K562 (cell line): ENCODE measurements around the gene FANCF. TPM values are rescaled to one million over a fixed set of nuclear protein-coding genes. Genes with fewer than 3 reads are reported as not detected.

ENCODE experiments used
- ATAC-seq: fragments of 200-7000 bp; cut with Tn5 transposase; 3 replicates; pipeline ENCODE4 v1.9.1; 2020; ENCODE audit warnings: moderate library complexity
- BruUV-seq: library from RNA; stranded (reverse); fragments of 400-500 nt; replicated peaks from 2 replicates; lab custom pipeline; 2021; lab: Mats Ljungman, UMichigan
- CTCF ChIA-PET: fragments of 300-600 bp; formaldehyde crosslinking; extraction: SDS; loops from one replicate; lab custom pipeline; 2021; ENCODE audit warnings: low intra/inter-chr PET ratio; lab: Yijun Ruan, JAX
- POLR2A ChIA-PET: fragments of 300-600, 350-650 bp; sonication (Branson Sonifier 250); formaldehyde crosslinking; extraction: SDS; loops from one replicate; lab custom pipeline; 2021; ENCODE audit warnings: antibody characterized with exemption, inconsistent platforms; lab: Yijun Ruan, JAX
- DNase-seq, 4 experiments: peaks; one replicate each; pipeline versions ENCODE4 v3.0.0 to v3.0.0-alpha.2; 2011 to 2018; ENCODE audit warnings: low spot score in 3 of 4, mixed read lengths in 3 of 4; ENCODE audit errors: extremely low read depth in 1 of 4
- FAIRE-seq: peaks from 2 replicates; lab custom pipeline; 2011; peaks lifted over from hg19 to GRCh38; lab: Jason Lieb, UNC
- H2AFZ ChIP-seq: 2 replicates; pipeline ENCODE4 v1.6.0; 2011; ENCODE audit warnings: low read depth, low read length, control low read depth, inconsistent platforms
- H3K27ac ChIP-seq: fragments of 200-600 bp; 3 replicates; pipeline ENCODE4 v1.8.0; 2011; ENCODE audit warnings: low read depth, mild to moderate bottlenecking, control low read depth, inconsistent platforms, low read length, moderate library complexity, mixed read lengths; ENCODE audit errors: extremely low read depth
- H3K27me3 ChIP-seq, 2 experiments: fragments of 300-600 bp in 1 of 2; 2 replicates in 1 of 2; 3 replicates in 1 of 2; pipeline versions ENCODE4 v1.6.0 to v1.8.0; 2011; ENCODE audit warnings: inconsistent platforms in 2 of 2, low read length in 2 of 2, mild to moderate bottlenecking in 1 of 2, mixed read lengths in 1 of 2, moderate library complexity in 1 of 2; ENCODE audit not compliant: control insufficient read depth in 2 of 2, insufficient read depth in 2 of 2
- H3K36me3 ChIP-seq: fragments of 300-600 bp; 3 replicates; pipeline ENCODE4 v1.8.0; 2011; ENCODE audit warnings: mild to moderate bottlenecking, low read length, inconsistent platforms; ENCODE audit not compliant: control insufficient read depth, insufficient read depth
- H3K4me1 ChIP-seq, 2 experiments: fragments of 200-600 bp in 1 of 2; replicated peaks in 1 of 2; 2 replicates in 1 of 2; 3 replicates in 1 of 2; pipeline versions ENCODE4 v1.5.1 to v1.8.0; 2011; ENCODE audit warnings: inconsistent platforms in 2 of 2, low read length in 2 of 2, mild to moderate bottlenecking in 1 of 2, mixed read lengths in 1 of 2, moderate library complexity in 1 of 2; ENCODE audit not compliant: control insufficient read depth in 2 of 2, insufficient read depth in 2 of 2
- H3K4me2 ChIP-seq: 2 replicates; pipeline ENCODE4 v1.6.1; 2011; ENCODE audit warnings: low read length, control low read depth, inconsistent platforms, mixed read lengths; ENCODE audit not compliant: insufficient read depth
- H3K4me3 ChIP-seq: fragments of 200-600 bp; sonication (generic), shearing (Covaris generic); 2 replicates; pipeline ENCODE4 v1.5.1; 2016; ENCODE audit warnings: control low read depth, inconsistent platforms
- H3K79me2 ChIP-seq: fragments of 200-600 bp; 3 replicates; pipeline ENCODE4 v1.8.0; 2011; ENCODE audit warnings: low read length, inconsistent platforms; ENCODE audit not compliant: control insufficient read depth, insufficient read depth
- H3K9ac ChIP-seq, 2 experiments: 2 replicates each; pipeline versions ENCODE4 v1.6.0 to v1.6.1; 2011; ENCODE audit warnings: low read depth in 2 of 2, low read length in 2 of 2, control low read depth in 1 of 2, inconsistent platforms in 1 of 2, mild to moderate bottlenecking in 1 of 2, mixed read lengths in 1 of 2; ENCODE audit not compliant: insufficient read depth in 1 of 2
- H3K9me1 ChIP-seq: one replicate; pipeline ENCODE4 v1.6.0; 2011; ENCODE audit warnings: inconsistent platforms, mild to moderate bottlenecking, low read length, moderate library complexity; ENCODE audit not compliant: control insufficient read depth, insufficient read depth
- H3K9me3 ChIP-seq: replicated peaks from 2 replicates; pipeline ENCODE4 v1.5.1; 2011; ENCODE audit warnings: low read depth, low read length, inconsistent platforms; ENCODE audit not compliant: control insufficient read depth, insufficient read depth
- H4K20me1 ChIP-seq: replicated peaks from 2 replicates; pipeline ENCODE4 v1.6.1; 2011; ENCODE audit warnings: low read length, inconsistent platforms, mixed read lengths; ENCODE audit not compliant: control insufficient read depth, insufficient read depth
- BRCA1 ChIP-seq, 2 experiments: fragments of 450-650 bp in 1 of 2; sonication (generic) in 1 of 2; formaldehyde crosslinking in 1 of 2; IDR thresholded peaks; 2 replicates each; pipeline versions ENCODE4 v1.5.0 to v1.6.1; 2017 to 2020; ENCODE audit warnings: mild to moderate bottlenecking in 1 of 2, missing genetic modification reagents in 1 of 2
- FOXP4 ChIP-seq: sonication (generic); formaldehyde crosslinking; IDR thresholded peaks from 2 replicates; pipeline ENCODE4 v1.8.0; 2022; ENCODE audit warnings: mild to moderate bottlenecking, missing genetic modification reagents, borderline replicate concordance
- HSF4 ChIP-seq: fragments of 250-450 bp; sonication (Bioruptor Pico); IDR thresholded peaks from 2 replicates; pipeline ENCODE4 v2.1.2; 2022; ENCODE audit warnings: mild to moderate bottlenecking, moderate library complexity, borderline replicate concordance
- in situ Hi-C: fragments of 300-500 bp; cut with MboI; formaldehyde crosslinking; loops from 4 replicates; pipeline ENCODE4 v1.15.0; 2018; ENCODE audit warnings: inconsistent platforms, mixed read lengths
- intact Hi-C: fragments of 100-400 bp; cut with micrococcal nuclease; formaldehyde crosslinking; loops from 2 replicates; pipeline ENCODE4 v1.14.2; 2022
- polyA plus RNA-seq, 8 experiments: library from polyadenylated mRNA; depleted of rRNA in 4 of 8; stranded (reverse) in 5 of 8; unstranded in 3 of 8; fragments of >200 nt; fragmentation: Nextera tagmentation in 2 of 8; fragmentation: Illumina TruSeq in 1 of 8; extraction: Ambion mirVana in 2 of 8; extraction: Trizol in 1 of 8; gene quantifications; 2 replicates each; pipeline versions ENCODE4 v1.2.1 to v1.2.3, GENCODE V29; 2011 to 2014; ENCODE audit warnings: inconsistent platforms in 1 of 8, missing spikeins in 1 of 8
- total RNA-seq, 7 experiments: library from RNA; depleted of rRNA in 6 of 7; stranded (reverse); fragments of >200 nt in 6 of 7; fragmentation: Illumina TruSeq in 2 of 7; extraction: Trizol in 2 of 7; gene quantifications; 2 replicates each; pipeline versions ENCODE4 v1.2.1 to v1.2.3, GENCODE V29; 2011 to 2021; ENCODE audit warnings: low replicate concordance in 1 of 7

The FANCF gene
- total and polyA plus RNA-seq, 9 of the 15 experiments (the other 6 are each of a cell fraction or from before 2014, with no cell fraction given): 0.99 to 10.3 (median 7.5) TPM

GRCh38 chr11:22582151-22582410 is 43.5 kb downstream of the FANCF start:
- Histone ChIP-seq H3K9ac (no peak overlapping the region), H2AFZ (no peak overlapping the region), H3K27ac (no peak overlapping the region), H3K27me3 (no peaks in the 10 kb centered on the region), H4K20me1 (no peaks in the 10 kb centered on the region), H3K4me2 (no peak overlapping the region), H3K4me3 (no peak overlapping the region), H3K36me3 (no peaks in the 10 kb centered on the region), H3K9me1 (no peaks in the 10 kb centered on the region), H3K79me2 (no peaks in the 10 kb centered on the region), H3K9me3 (no peaks in the 10 kb centered on the region), H3K4me1 (no peaks in the 10 kb centered on the region)
- ATAC-seq: no peak
- ChIA-PET CTCF (no interaction called here), POLR2A (no interaction called here)
- in situ Hi-C loops: no loop called here
- FAIRE-seq: no peak
- TF ChIP-seq HSF4 (CRISPR knock-in tag): no peak
- TF ChIP-seq BRCA1 (IDR thresholded peaks at IDR 0.05): no peak
- TF ChIP-seq BRCA1 (CRISPR knock-in tag; IDR thresholded peaks at IDR 0.05): no peak
- no peak for TF ChIP-seq FOXP4 (CRISPR knock-in tag)
- intact Hi-C loops: no loop called here
- no peak for DNase-seq
- BruUV-seq: no TSS peak
